ENCODE measurements around the gene HTN1.

- TF ChIP-seq ZNF274 (IDR thresholded peaks at IDR 0.05; ENCODE audit: insufficient read depth, insufficient read length) (no peak), ATF2 (IDR thresholded peaks at IDR 0.05; ENCODE audit: low read length) (no peak), JUNB (IDR thresholded peaks at IDR 0.05) (no peak), CTCF (IDR thresholded peaks at IDR 0.05 in 2 of 3, conservative IDR thresholded peaks at IDR 0.05 in 1 of 3; ENCODE audit: control insufficient read depth in 2 of 3, extremely low read depth in 1 of 3, insufficient read depth in 1 of 3, low read depth in 3 of 3, low read length in 3 of 3) (no peak), MTA3 (IDR thresholded peaks at IDR 0.05; ENCODE audit: borderline replicate concordance, low read length) (no peak), E2F4 (IDR thresholded peaks at IDR 0.05; ENCODE audit: low read depth, low read length) (no peak), ELK1 (IDR thresholded peaks at IDR 0.05; ENCODE audit: low read depth, low read length) (no peak), RAD51 (IDR thresholded peaks at IDR 0.05) (no peak), EZH2 (IDR thresholded peaks at IDR 0.05; ENCODE audit: borderline replicate concordance, control insufficient read depth, low read depth, low read length) (no peak)
These were observed 11.8 kb downstream of the HTN1 start for GRCh38 chr4:70062000-70062399.

Data from GM12878 (cell line).